Glomerular endothelial cell (primary cell): ENCODE measurements around the gene PCDH9. TPM values are rescaled to one million over a fixed set of nuclear protein-coding genes. Genes with fewer than 3 reads are reported as not detected.
"Not testable (repeated sequence)": the region's sequence is repeated elsewhere in the genome, so short reads cannot be mapped to it uniquely, and the experiment has no call there.

Experiments
- DNase-seq: peaks from one replicate; pipeline ENCODE4 v3.0.0-alpha.2; 2011; ENCODE audit warnings: low read depth, low spot score; ENCODE audit errors: extremely low read depth
- total RNA-seq: library from RNA; depleted of rRNA; stranded (reverse); fragments of >200 nt; gene quantifications from 2 replicates; pipeline ENCODE4 v1.2.3, GENCODE V29; 2015

The PCDH9 gene
- total RNA-seq, 1 donor from 2014 or later: 5.3 TPM

DNA sequence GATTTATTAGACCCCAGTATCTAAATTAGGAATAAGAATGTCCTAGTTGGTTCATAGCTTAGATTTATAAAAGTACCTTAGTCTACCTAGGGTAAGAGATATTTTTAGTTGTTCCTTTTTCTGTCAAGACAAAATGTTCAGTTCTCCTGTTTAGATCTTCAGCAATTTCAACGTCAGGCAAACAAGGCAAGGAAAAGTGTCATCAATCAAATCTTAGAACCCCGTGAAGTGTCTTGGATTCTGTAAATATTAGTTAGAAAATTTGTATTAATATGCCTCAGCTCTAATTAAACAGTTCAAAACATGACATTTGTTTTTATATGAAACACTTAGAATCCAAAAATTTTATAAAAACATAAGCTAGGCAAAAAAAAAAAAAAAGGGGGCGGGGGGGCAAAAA, 296.6 kb downstream of the PCDH9 start:
- no peak for DNase-seq

DNA sequence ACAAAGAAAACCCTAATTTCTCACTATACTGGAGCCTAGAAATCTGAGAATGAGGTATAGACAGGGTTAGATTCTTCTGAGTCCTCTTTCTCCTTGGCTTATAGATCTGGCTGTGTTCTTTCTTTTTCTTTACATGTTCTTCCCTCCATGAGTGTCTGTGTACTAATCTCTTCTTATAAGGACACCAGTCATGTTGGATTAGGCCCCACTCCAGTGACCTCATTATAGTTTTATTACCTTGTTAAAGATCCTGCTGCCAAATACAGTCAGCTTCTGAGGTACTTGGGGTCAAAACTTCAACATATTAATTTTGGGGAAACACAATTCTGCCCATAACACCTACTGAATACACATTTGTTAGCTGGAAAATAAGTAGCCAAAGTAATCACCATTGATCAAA, 302.6 kb downstream of the PCDH9 start:
- DNase-seq: no peak

DNA sequence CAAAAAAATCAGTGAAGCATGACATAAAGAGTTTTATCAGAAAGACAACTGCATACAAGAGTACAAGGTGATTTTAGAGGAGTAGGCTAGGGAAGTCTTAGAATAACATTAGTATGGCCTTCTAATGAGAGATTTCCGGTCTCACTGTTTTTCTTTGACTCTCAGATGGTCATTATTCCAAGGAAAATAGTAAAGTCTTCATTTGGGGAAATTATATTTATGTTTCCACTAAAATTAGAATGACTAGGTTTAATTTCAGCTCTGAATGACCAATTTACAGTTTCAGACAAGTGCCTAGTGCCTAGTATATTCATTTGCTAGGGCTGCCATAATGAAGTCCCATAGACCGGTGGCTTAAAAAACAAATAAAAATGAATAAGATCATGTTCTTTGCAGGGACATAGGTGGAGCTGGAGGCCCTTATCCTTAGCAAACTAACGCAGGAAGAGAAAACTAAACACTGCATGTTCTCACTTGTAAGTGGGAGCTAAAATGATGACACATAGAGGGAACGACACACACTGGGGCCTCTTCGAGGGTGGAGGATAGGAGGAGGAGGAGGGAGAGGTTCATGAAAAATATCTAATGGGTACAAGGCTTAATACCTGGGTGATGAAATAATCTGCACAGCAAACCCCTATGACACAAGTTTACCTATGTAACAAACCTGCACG, 303.1 kb downstream of the PCDH9 start:
- DNase-seq: no peak

DNA sequence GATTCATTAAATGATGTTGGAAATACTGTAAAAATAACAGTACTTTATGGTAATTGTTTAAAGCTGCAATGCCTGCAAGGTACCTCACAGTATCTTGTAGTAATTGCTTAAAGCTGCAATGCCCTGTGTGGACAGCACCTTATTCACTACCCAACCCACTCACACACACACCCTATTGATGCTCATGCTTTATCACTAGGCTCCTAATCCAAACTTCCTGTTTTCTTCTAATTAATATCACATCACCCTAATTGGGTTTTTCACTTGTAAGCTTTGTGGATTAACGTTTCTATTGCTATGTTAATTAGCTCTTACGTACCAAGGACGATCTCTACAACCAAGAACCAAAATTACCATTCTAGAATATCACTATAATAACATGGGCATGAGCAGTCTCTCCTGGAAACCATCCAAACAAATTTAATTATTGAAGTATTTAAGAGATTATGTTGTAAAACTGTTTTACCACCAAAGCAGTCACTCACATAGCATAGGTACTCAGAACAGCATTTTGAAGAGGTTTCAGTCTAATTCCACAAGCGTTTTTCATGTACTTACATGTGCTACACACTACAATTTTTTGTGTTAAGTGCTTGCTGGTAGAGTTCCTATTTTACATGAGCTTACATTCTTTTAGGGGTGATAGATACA, 303.8 kb downstream of the PCDH9 start:
- no peak for DNase-seq

DNA sequence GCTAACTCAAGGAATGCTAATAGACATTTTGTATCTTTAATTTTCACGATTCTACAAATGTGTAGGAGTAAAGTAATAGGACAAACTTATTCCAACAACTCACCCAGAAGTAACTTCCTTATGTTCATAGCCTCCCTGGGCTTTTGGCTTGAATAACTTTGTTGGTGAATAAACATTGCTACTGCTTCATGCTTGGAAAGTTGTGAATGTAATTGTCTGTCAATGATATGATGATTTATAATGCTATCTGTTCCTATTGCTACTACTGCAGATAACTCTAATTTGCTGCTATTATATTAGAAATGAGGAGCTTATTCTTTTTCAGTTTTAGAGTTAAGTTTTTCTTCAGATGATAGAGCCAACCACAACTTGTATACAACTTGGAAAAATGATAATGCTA, 307.7 kb downstream of the PCDH9 start:
- DNase-seq: no peak

DNA sequence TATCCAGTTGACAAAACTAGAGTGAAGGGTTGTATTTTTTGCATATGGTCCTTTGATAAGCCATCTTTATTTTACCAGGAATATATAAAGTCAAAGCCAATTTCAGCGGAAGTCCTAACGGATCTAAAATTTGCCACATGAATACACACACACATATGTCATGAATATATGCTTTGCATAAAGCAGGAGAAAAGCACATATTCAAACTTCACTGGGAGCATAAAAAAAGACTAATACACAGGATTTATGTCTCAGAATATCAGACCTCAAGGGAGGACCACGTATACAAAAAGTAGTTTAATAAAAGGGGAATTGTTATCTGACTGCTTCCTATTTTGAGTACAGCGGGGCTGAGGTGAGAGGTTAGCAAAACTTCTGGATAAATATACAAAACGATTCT, 308.7 kb downstream of the PCDH9 start:
- no peak for DNase-seq

DNA sequence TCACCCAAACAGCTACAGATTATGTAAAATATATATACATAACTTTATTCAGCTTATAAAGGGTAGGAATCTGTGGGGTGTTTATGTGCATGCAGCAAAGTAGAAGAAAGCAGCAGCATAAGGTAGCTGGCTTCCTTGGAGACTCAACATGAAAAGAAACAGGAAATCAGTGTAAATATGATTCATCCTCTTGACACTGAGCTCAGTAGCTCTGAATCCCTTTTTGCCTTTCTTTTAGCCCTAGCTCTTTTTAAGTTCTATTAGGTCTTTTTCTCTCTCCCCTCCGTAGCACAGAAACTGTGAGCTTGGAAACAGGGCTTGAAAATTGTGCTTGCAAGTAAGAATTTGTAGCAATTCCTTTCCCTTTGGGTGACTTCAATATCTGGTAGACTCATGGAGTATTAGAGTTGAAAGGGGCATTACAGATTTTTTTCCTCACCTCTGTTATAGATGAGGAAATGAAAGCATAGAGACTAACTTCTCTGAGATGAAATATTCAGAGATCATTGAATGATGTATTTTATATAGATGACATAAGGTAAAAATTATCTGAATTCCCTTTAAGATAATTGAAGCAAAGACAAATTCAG, 314.4 kb downstream of the PCDH9 start:
- DNase-seq: no peak

DNA sequence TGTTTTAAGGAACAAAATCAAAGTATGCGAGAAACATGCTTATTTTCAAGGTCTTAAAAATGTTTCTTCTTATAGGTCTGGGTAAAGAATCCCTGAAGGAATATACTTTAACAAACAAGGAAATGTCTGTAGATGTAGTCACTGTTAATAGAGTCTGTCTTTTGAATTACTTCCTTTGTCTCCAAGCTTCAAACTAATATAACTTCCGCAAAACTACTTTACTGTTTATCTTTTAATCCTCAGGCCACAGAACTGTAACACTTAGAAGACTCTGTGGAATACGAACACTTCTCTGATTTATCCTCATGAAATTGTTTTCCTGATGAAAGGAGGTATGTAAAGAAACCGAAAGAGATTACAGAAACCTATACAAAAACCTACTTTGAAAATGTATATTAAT, 316.0 kb downstream of the PCDH9 start:
- DNase-seq: no peak

DNA sequence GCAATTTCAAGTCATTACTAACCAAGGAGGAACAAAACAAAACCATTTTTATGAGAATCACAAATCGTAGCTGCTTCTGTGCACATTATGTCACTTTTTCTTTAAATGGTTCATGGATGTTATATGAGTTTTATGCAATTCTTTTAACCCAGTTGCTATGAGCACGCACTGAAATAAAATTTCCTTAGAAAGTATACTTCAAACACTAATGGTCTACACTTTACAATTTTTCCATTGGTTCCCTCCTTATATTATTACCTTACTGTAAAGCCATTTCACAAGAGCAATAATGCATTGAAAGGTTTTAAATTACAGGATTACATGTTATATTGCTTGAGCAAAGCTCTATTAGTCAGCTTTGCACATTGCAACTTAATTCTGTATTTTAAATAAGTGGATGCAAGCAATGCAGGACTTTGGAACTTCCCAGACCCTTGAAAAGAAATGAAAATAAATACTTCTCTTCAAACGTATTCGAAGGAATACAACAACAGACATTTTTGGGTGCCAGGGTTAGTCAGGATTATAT, 318.7 kb downstream of the PCDH9 start:
- no peak for DNase-seq

DNA sequence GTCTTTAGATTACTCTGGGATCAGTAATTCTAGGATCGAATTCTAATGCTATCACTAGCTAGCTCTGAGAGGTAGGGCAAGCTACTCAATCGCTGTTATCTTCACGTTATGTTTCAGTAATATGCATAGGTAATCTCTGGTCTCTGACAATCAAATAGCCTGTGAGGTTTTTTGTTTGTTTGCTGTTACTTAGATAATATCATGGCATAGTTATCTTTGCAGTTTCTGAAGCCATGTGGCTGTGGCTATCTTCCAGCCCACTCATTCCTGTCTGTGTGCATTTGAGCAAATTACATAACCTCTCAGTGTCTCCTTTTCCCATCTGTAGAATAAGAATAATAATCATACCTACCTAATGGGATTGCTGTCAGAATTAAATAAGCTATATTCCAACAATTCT, 330.2 kb downstream of the PCDH9 start:
- no peak for DNase-seq

DNA sequence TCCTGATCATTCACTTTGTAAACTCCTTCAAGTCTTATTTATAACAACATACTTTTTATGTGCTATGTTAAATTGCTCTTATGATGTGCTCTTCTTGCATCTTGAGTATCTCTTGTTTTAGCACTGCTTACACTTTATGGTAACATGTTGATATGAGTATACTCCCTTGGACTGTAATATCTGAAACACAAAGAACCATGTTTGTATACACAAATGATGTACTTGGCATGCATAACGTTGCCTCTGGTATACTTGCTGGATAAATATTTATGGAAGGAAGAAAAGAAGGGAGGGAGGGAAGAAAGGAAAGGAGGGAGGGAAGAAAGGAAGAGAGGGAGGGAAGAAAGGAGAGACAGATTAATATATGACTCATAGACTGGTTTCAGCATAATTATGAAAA, 333.2 kb downstream of the PCDH9 start:
- no peak for DNase-seq

DNA sequence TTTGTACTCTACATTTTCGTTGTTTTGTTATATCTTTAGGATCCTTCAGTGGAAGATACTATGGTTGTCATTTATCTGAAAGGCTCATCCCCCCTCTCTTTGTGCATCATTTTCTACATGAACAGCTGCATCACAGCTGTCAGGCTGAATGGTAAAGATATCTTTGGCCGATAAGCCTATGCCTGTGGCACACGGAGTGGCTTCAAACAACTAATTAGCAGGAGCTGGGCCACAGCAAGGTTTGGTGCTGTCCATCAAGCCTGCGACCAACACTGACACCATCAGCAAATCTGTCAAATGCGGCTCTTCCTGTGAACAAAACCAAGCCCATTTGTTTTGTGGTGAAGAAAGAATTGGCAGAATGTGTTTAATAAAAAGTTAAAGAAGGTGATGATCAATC, 334.4 kb downstream of the PCDH9 start:
- DNase-seq: no peak

DNA sequence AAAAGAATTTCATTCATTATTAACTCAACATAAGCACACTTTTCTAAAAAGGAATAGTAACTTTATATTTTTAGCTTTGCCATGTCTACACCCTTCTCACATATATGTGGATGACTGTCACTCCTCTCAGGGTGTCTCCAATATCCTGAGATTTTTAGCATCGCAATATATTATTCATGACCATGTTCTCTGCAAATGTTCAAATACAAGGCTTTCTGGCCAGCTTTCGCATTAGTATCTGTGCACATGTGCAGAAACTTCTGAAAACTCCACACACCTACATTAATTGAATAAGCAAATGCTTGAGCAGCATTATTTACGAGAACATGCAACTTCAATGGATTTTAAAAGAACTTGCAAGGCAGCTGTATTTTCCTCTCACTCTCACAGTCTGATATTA, 334.8 kb downstream of the PCDH9 start:
- no peak for DNase-seq

DNA sequence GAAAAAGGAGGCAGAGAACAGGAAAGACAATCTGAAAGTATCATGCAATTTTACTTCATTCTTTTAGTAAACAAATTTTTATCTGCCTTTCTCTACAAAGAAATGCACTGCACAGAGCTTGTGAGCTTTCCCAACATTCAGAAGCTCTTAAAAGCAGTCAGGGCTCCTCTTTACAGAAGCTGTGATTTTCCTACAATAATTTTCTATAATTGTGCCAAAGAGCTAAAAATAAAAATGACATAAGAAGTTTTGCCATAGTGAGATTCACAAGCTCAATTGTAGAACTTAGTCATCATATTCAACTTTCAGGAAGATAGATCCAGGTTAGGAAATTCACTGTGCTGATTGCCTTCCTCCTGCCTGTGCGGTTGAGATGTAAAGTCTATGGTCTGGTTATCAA, 341.4 kb downstream of the PCDH9 start:
- no peak for DNase-seq

DNA sequence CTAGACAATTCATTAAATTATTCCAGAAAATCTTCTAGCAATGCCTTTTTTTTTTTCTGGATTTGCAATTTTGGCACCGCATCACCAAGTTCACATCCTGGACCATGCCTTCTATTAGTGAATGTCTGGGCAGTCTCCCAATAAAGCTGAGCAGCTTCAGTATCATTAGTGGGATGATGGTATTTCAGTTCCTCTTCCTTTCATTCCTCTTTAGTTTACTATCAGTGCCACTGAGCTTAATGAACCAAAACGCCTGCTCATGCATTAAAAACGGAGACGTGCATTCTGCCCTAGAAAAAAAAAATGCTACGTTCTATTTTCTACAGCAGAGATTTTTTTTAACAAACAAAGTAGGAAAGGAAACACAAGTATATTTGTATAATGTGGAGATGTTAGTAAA, 343.0 kb downstream of the PCDH9 start:
- no peak for DNase-seq

DNA sequence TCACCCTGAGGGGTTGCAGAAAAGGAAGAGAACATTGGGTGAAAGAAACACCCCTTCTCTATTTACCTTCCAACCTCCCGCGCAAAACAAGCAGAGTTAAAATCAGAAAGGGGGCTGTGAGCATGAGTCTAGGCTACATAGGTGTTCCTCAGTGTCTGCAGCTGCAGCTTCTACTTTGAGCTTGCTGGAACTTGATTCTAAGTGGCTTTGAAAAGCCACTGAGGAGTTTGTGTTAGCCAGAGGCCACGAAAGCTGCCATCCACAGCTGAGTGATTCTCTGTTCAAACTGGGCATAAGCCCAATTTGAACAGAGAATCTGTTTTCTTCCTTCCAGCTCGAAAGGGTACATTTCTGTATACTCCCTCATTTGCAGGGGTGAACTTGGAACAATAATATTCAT, 343.9 kb downstream of the PCDH9 start:
- no peak for DNase-seq

DNA sequence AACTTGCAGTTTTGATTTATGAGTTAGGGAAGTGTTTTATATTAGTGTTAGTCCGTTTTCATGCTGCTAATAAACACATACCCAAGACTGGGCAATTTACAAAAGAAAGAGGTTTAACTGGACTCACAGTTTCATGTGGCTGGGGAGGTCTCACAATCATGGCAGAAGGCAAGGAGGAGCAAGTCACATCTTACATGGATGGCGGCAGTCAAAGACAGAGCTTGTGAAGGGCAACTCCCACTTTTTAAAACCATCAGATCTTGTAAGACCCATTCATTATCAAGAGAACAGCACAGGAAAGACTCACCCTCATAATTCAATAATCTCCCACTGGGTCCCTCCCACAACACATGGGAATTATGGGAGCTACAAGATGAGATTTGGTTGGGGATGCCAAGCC, 349.0 kb downstream of the PCDH9 start:
- DNase-seq: not testable (repeated sequence)

DNA sequence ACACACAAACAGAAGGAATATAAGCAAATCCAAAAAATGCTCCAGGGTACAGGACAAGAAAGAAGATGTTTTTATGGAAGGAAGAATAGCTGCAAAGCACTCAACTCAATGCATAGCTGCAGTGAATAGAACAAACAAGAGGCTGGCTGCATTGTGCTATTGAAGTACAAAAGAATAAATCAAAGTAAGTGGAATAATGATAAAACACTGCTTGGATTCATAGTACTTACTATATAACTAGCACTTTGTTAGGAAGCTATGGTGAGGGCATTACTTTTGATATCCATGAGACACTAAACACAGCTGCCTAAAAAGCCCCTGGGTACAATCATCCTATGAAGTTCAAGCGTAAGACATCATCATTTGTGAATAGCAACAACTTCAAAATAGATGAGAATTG, 350.1 kb downstream of the PCDH9 start:
- DNase-seq: no peak

DNA sequence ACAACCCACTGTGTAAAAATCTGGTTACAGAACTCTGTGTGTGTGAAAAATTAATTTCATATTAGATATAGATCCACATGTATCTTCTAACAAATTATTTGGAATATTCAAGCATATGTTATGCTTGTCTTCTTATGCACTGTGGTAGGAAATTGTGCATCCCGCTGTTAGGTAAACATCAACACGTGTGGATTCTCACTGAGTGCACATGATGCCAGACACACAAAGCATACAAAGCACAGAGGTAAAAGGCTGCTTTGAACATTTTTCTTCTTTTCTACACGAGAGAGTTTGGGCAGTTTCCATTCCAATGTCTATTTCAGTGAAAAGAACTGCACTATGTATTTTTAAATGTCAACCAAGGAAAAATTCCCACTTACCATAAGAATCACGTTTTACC, 354.9 kb downstream of the PCDH9 start:
- no peak for DNase-seq

DNA sequence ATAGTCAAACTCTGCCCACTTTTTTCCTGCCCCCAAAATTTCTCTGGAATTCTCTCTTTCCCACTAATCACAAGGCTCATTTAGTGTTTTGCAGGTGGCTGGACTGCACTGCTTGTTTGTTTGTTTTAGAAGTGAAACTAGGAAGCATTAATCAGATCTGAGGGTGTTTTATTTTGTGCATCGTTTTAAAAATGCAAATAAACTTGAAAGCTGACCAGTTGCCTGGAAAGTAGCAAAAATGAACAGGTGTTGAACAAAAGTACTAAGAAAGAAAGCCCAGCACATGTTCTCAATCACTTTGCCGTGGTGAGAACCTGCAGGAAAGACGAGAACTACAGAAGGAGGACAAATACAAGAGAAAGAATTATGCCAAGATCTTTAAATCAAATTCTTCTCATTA, 365.5 kb downstream of the PCDH9 start:
- no peak for DNase-seq

DNA sequence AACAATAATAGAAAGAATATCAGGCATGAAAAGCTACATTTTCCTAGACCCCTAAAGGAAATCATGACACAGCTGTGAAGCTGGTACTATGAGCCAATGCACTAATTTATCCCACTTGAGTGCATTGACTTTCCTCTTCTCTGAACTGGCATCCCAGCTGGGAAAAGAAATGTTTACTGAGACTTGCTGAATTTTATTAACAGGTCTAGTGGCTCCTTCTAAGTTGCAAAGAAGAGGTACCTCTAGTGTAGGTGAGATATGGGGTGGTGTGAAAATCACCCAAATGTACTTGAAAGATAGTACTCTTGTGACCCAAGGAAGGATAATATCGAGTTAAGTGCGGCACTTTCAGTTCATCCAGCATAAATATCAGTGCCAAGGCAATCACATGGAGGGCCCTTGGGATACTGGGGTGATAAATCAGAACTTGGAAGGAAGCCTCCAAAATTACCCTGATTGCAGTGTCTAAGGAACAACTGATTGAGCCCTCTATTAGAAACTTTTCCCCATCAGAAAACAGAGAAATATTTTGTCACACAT, 369.2 kb downstream of the PCDH9 start:
- DNase-seq: no peak
